A549 (cell line): ENCODE results near the gene PNKP. TPM values are rescaled to one million over a fixed set of nuclear protein-coding genes. Genes with fewer than 3 reads are reported as not detected.

ENCODE experiments used
- ATAC-seq, 2 experiments: fragments of 200-7000 bp in 1 of 2; fragments of >200 bp in 1 of 2; cut with Nextera tagmentation in 1 of 2; cut with Tn5 transposase in 1 of 2; 3 replicates each; pipeline versions ENCODE4 v1.8.0 to v1.9.1; 2018 to 2020; ENCODE audit warnings: mild to moderate bottlenecking in 1 of 2, moderate library complexity in 1 of 2
- CTCF ChIA-PET: fragments of 300-600 bp; sonication (Branson Sonifier 250); formaldehyde crosslinking; extraction: SDS; loops from one replicate; lab custom pipeline; 2021; ENCODE audit warnings: antibody characterized with exemption, inconsistent platforms; lab: Yijun Ruan, JAX
- POLR2A ChIA-PET: fragments of 350-600 bp; formaldehyde crosslinking; extraction: SDS; loops from one replicate; lab custom pipeline; 2021; ENCODE audit warnings: antibody characterized with exemption, inconsistent platforms; lab: Yijun Ruan, JAX
- DNase-seq, 2 experiments: peaks; one replicate each; pipeline versions ENCODE4 v3.0.0 to v3.0.0-alpha.2; 2011 to 2016; ENCODE audit warnings: low read depth in 1 of 2, low spot score in 1 of 2
- FAIRE-seq: peaks from 2 replicates; lab custom pipeline; 2011; peaks lifted over from hg19 to GRCh38; lab: Jason Lieb, UNC
- H3K27ac ChIP-seq, 2 experiments: fragments of >200 bp; sonication (Bioruptor Twin); formaldehyde crosslinking; 3 replicates each; pipeline ENCODE4 v1.5.1; 2016 to 2017
- H3K4me1 ChIP-seq: fragments of >200 bp; sonication (Bioruptor Twin); formaldehyde crosslinking; 3 replicates; pipeline ENCODE4 v1.6.1; 2016
- H3K4me2 ChIP-seq: fragments of >200 bp; sonication (Bioruptor Twin); formaldehyde crosslinking; 3 replicates; pipeline ENCODE4 v1.6.1; 2016
- H3K4me3 ChIP-seq: fragments of >200 bp; sonication (Bioruptor Twin); formaldehyde crosslinking; 3 replicates; pipeline ENCODE4 v1.5.1; 2016
- H3K9me3 ChIP-seq: fragments of >200 bp; sonication (Bioruptor Twin); formaldehyde crosslinking; 3 replicates; pipeline ENCODE4 v1.6.1; 2016
- BHLHE40 ChIP-seq: IDR thresholded peaks from 2 replicates; pipeline ENCODE4 v1.6.1; 2012; ENCODE audit warnings: low read depth, low read length, inconsistent platforms
- EHF ChIP-seq: fragments of 250-450 bp; sonication (Bioruptor Pico); IDR thresholded peaks from 2 replicates; pipeline ENCODE4 v1.5.0; 2020; ENCODE audit warnings: mild to moderate bottlenecking
- FOSL2 ChIP-seq, 2 experiments: fragments of 450-650 bp in 1 of 2; fragments of >200 bp in 1 of 2; sonication (Bioruptor Twin) in 1 of 2; formaldehyde crosslinking; IDR thresholded peaks; 2 replicates each; pipeline versions ENCODE4 v1.5.0 to v1.6.1; 2016 to 2020; ENCODE audit warnings: mild to moderate bottlenecking in 1 of 2, moderate library complexity in 1 of 2
- KDM1A ChIP-seq: fragments of 200-600 bp; sonication (generic); IDR thresholded peaks from 2 replicates; pipeline ENCODE4 v1.6.1; 2016; ENCODE audit warnings: low read depth, mild to moderate bottlenecking
- MAFK ChIP-seq: fragments of 450-650 bp; IDR thresholded peaks from 2 replicates; pipeline ENCODE4 v1.6.1; 2014; ENCODE audit not compliant: partially characterized antibody
- NFE2L2 ChIP-seq: fragments of 150-350 bp; conservative IDR thresholded peaks from 2 replicates; pipeline ENCODE4 v1.6.1; 2014; ENCODE audit warnings: low read length
- TFCP2L1 ChIP-seq: fragments of 250-450 bp; sonication (Bioruptor Pico); IDR thresholded peaks from 2 replicates; pipeline ENCODE4 v1.5.0; 2021; ENCODE audit warnings: mild to moderate bottlenecking
- ZFP36 ChIP-seq: fragments of 450-650 bp; IDR thresholded peaks from 2 replicates; pipeline ENCODE4 v1.6.1; 2014; ENCODE audit warnings: borderline replicate concordance; ENCODE audit not compliant: partially characterized antibody
- WGBS: methylation state at CpG from one replicate; pipeline ENCODE4 v1.1.6; 2017; ENCODE audit errors: missing lambda C conversion rate; 5-methylcytosine and 5-hydroxymethylcytosine counted together
- polyA plus RNA-seq, 4 experiments: library from polyadenylated mRNA; depleted of rRNA in 3 of 4; stranded (reverse); fragments of >200 nt; fragmentation: RNase III in 1 of 4; extraction: RNeasy Plus Mini Kit Qiagen cat#74134 plus additional on column Dnase treatment in 1 of 4; gene quantifications; 2 replicates in 3 of 4; 3 replicates in 1 of 4; pipeline ENCODE4 v1.2.3, GENCODE V29; 2011 to 2017
- TF ChIP-seq, protein P1 (sequence below): fragments of 250-450 bp; sonication (Bioruptor Pico); IDR thresholded peaks from 2 replicates; pipeline ENCODE4 v1.5.0; 2020; ENCODE audit warnings: low read depth, mild to moderate bottlenecking, moderate library complexity
- TF ChIP-seq, protein P2 (sequence below): fragments of >200 bp; sonication (Bioruptor Twin); formaldehyde crosslinking; IDR thresholded peaks from 3 replicates; pipeline ENCODE4 v1.5.1; 2016
- TF ChIP-seq, protein P3 (sequence below): fragments of 250-450 bp; sonication (Bioruptor Pico); IDR thresholded peaks from 2 replicates; pipeline ENCODE4 v1.5.0; 2021; ENCODE audit warnings: mild to moderate bottlenecking, moderate library complexity, borderline replicate concordance
- TF ChIP-seq, protein P4 (sequence below): fragments of 200-600 bp; sonication (generic); IDR thresholded peaks from 2 replicates; pipeline ENCODE4 v1.6.1; 2016; ENCODE audit warnings: antibody characterized with exemption, mild to moderate bottlenecking, moderate library complexity

The PNKP gene
- polyA plus RNA-seq, 2 of the 4 experiments (the other 2 are of a cell fraction): 23.3 to 71.2 TPM

DNA sequence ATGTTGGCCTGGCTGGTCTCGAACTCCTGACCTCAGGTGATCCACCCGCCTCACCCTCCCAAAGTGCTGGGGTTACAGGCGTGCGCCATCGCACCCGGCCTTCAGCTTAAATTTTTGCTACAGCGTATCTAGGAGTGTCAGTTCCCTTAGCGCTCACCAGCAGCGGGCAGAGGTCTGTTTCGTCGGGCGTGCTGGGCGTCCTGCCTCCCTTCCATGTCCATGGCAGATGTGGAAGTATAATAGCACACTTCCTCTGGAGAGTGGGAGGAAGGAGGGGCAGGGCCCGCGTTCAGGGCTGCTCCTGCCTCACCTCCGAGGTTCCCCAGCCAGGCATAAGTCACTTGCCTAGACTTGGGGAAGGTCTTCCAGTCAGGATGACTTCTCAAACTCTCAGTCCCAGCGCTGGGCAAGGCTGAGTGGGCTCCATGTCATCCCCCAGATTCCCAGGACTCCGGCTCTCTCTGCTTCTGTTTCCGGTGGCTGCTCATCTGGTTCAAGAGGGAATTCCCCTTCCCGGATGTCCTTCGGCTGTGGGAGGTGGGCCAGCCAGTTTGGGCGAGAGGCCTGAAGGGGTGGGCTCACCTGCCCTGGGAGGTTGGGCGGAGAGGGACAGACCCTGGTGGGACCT is 19.8 kb upstream of the PNKP start (continued):
- TF ChIP-seq, protein P1, sequence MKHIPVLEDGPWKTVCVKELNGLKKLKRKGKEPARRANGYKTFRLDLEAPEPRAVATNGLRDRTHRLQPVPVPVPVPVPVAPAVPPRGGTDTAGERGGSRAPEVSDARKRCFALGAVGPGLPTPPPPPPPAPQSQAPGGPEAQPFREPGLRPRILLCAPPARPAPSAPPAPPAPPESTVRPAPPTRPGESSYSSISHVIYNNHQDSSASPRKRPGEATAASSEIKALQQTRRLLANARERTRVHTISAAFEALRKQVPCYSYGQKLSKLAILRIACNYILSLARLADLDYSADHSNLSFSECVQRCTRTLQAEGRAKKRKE (CRISPR knock-in tag): no peak
- TF ChIP-seq BHLHE40: no peak
- TF ChIP-seq FOSL2 (IDR thresholded peaks at IDR 0.05): no peak
- TF ChIP-seq FOSL2 (CRISPR knock-in tag; IDR thresholded peaks at IDR 0.05): no peak
- TF ChIP-seq, protein P2, sequence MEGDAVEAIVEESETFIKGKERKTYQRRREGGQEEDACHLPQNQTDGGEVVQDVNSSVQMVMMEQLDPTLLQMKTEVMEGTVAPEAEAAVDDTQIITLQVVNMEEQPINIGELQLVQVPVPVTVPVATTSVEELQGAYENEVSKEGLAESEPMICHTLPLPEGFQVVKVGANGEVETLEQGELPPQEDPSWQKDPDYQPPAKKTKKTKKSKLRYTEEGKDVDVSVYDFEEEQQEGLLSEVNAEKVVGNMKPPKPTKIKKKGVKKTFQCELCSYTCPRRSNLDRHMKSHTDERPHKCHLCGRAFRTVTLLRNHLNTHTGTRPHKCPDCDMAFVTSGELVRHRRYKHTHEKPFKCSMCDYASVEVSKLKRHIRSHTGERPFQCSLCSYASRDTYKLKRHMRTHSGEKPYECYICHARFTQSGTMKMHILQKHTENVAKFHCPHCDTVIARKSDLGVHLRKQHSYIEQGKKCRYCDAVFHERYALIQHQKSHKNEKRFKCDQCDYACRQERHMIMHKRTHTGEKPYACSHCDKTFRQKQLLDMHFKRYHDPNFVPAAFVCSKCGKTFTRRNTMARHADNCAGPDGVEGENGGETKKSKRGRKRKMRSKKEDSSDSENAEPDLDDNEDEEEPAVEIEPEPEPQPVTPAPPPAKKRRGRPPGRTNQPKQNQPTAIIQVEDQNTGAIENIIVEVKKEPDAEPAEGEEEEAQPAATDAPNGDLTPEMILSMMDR: no peak
- TF ChIP-seq, all 56 proteins: peak for 0

DNA sequence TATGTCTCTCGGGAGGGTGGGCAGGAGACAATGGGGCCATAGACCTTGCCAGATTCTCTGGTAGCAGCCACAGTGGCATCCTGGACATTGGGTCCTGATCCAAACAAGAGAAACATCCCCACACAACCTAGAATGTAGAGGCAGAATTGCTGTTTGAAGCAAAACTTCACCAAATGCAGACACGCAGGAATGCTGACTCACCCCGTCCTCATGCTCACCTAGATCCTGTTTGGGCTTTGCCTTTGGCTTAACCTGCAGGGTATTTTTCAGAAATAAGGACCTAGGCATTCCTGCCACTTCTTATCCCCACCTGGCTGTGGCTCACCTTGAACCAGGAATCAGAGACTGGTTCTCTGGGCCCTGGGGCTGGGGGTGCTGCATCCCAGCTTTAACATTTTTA is 17.4 kb upstream of the PNKP start:
- ChIA-PET CTCF (no interaction called here), POLR2A (no interaction called here)
- Histone ChIP-seq H3K9me3 (peaks cover 10% of the 10 kb centered on the region), H3K4me3 (no peak overlapping the region), H3K4me1 (no peaks in the 10 kb centered on the region; the same call in 2 of the 3 replicates), H3K4me2 (no peak overlapping the region), H3K27ac (peak overlapping the region in 1 of 2 experiments; percentile 53; a peak in 2 of 6 replicates)
- FAIRE-seq: no peak
- no peak for ATAC-seq
- DNase-seq: no peak
- 56% methylated on average over 3 of the region's 3 CpGs for WGBS
- peak; percentile 79 for TF ChIP-seq MAFK
- TF ChIP-seq EHF: no peak

DNA sequence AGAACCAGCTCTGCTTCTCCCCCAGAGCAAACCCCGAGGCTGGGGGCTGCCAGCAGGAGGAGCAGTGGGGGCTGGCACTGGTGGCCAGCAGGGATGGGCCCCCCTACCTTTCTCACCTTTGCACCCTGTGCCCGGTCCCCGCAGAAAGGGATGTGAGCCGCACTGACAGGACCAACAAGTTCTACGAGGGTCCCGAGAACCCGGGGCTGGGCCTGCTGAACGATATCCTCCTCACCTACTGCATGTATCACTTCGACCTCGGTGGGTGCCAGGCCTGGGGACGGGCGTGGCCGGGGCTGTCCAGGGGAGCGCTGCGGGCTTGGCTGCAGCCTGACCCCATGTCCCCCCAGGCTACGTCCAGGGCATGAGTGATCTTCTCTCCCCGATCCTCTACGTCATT is 16.7 kb upstream of the PNKP start:
- Histone ChIP-seq H3K9me3 (peaks cover 10% of the 10 kb centered on the region), H3K27ac (peak overlapping the region in 1 of 2 experiments; percentile 53; a peak in 2 of 6 replicates), H3K4me3 (no peak overlapping the region), H3K4me1 (peaks cover 2% of the 10 kb centered on the region; the same call in 2 of the 3 replicates), H3K4me2 (no peak overlapping the region)
- ATAC-seq (no peak), FAIRE-seq (no peak)
- WGBS: 92% methylated on average over 18 of the region's 18 CpGs
- CTCF ChIA-PET: interaction anchor here (2.2 kb wide), 1 partner anchor 13 kb away, joined by 6 read pairs; the partner anchor contains the start of gene IL4I1
- no peak for TF ChIP-seq ZFP36
- TF ChIP-seq, protein P3, sequence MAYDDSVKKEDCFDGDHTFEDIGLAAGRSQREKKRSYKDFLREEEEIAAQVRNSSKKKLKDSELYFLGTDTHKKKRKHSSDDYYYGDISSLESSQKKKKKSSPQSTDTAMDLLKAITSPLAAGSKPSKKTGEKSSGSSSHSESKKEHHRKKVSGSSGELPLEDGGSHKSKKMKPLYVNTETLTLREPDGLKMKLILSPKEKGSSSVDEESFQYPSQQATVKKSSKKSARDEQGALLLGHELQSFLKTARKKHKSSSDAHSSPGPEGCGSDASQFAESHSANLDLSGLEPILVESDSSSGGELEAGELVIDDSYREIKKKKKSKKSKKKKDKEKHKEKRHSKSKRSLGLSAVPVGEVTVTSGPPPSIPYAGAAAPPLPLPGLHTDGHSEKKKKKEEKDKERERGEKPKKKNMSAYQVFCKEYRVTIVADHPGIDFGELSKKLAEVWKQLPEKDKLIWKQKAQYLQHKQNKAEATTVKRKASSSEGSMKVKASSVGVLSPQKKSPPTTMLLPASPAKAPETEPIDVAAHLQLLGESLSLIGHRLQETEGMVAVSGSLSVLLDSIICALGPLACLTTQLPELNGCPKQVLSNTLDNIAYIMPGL (CRISPR knock-in tag): no peak
- no peak for TF ChIP-seq TFCP2L1 (CRISPR knock-in tag)
- TF ChIP-seq, all 56 proteins: peak for 0
- no peak for DNase-seq
- POLR2A ChIA-PET: no interaction called here

DNA sequence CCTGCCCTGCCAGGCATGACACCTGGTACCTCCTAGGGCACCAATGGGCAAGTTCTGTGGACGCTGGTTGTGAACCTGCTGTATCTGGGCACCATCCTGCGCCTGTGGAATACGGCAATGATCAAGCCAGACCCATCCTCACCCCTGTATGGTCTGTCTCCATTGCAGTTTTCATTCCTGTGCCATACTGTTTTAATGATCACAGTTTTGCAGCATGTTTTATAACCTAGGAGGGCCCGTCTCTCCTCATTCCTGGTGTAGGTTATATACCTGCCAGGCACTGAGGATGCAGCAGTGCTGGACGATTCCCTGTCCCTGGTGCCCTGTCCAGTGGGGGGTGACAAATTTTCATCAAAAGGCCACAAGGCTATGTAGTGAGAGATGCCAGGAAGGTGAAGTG is 15.7 kb upstream of the PNKP start:
- no peak for DNase-seq
- ATAC-seq: no peak
- CTCF ChIA-PET: interaction anchor here (2.2 kb wide), 1 partner anchor 14 kb away, joined by 6 read pairs; the partner anchor contains the start of gene IL4I1

More for the DNA sequence above, 15.7 kb upstream of the PNKP start:
- peaks cover 10% of the 10 kb centered on the region for H3K9me3 ChIP-seq
- FAIRE-seq: no peak
- H3K4me1 ChIP-seq: peaks cover 11% of the 10 kb centered on the region
- POLR2A ChIA-PET: no interaction called here
- no peak overlapping the region for H3K27ac ChIP-seq
- WGBS: 92% methylated on average over 5 of the region's 5 CpGs
- H3K4me2 ChIP-seq: no peak overlapping the region
- H3K4me3 ChIP-seq: no peak overlapping the region
- peak; percentile 85; the same call in 1 of the 2 replicates for TF ChIP-seq KDM1A
- no peak for TF ChIP-seq NFE2L2
- TF ChIP-seq, protein P4, sequence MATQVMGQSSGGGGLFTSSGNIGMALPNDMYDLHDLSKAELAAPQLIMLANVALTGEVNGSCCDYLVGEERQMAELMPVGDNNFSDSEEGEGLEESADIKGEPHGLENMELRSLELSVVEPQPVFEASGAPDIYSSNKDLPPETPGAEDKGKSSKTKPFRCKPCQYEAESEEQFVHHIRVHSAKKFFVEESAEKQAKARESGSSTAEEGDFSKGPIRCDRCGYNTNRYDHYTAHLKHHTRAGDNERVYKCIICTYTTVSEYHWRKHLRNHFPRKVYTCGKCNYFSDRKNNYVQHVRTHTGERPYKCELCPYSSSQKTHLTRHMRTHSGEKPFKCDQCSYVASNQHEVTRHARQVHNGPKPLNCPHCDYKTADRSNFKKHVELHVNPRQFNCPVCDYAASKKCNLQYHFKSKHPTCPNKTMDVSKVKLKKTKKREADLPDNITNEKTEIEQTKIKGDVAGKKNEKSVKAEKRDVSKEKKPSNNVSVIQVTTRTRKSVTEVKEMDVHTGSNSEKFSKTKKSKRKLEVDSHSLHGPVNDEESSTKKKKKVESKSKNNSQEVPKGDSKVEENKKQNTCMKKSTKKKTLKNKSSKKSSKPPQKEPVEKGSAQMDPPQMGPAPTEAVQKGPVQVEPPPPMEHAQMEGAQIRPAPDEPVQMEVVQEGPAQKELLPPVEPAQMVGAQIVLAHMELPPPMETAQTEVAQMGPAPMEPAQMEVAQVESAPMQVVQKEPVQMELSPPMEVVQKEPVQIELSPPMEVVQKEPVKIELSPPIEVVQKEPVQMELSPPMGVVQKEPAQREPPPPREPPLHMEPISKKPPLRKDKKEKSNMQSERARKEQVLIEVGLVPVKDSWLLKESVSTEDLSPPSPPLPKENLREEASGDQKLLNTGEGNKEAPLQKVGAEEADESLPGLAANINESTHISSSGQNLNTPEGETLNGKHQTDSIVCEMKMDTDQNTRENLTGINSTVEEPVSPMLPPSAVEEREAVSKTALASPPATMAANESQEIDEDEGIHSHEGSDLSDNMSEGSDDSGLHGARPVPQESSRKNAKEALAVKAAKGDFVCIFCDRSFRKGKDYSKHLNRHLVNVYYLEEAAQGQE: no peak
- TF ChIP-seq, protein P3 (CRISPR knock-in tag): no peak
- TF ChIP-seq, all 56 proteins: peak for 1
